K562 (cell line): ENCODE data around the gene SLC37A4. TPM values are rescaled to one million over a fixed set of nuclear protein-coding genes. Genes with fewer than 3 reads are reported as not detected.
A peak's percentile ranks its signal among the peaks of the same experiment; 100 is the strongest.

Experiments used
- GABPB1 ChIP-seq: sonication (generic); formaldehyde crosslinking; IDR thresholded peaks from 2 replicates; pipeline ENCODE4 v1.8.0; 2022; ENCODE audit warnings: mild to moderate bottlenecking, missing genetic modification reagents
- MCM7 ChIP-seq, 2 experiments: fragments of 450-650 bp; IDR thresholded peaks; 2 replicates each; pipeline ENCODE4 v1.6.1; 2016 to 2018
- MEIS2 ChIP-seq: fragments of 450-650 bp; IDR thresholded peaks from 2 replicates; pipeline ENCODE4 v1.6.1; 2014; ENCODE audit warnings: mild to moderate bottlenecking; ENCODE audit not compliant: partially characterized antibody
- NCOA2 ChIP-seq, 2 experiments: fragments of 450-650 bp; IDR thresholded peaks; 2 replicates each; pipeline ENCODE4 v1.6.1; 2018; ENCODE audit warnings: mild to moderate bottlenecking in 2 of 2, moderate library complexity in 1 of 2; ENCODE audit not compliant: partially characterized antibody in 2 of 2
- SLC30A9 ChIP-seq: fragments of 250-450 bp; sonication (Bioruptor Pico); IDR thresholded peaks from 2 replicates; pipeline ENCODE4 v1.8.0; 2022; ENCODE audit warnings: mild to moderate bottlenecking, moderate library complexity
- TAF1 ChIP-seq: IDR thresholded peaks from 2 replicates; pipeline ENCODE4 v1.6.1; 2011; ENCODE audit warnings: mild to moderate bottlenecking, low read length, moderate library complexity; ENCODE audit not compliant: insufficient read depth, control insufficient read depth, severe bottlenecking; ENCODE audit errors: extremely low read depth
- ZNF431 ChIP-seq: sonication (generic); formaldehyde crosslinking; IDR thresholded peaks from 2 replicates; pipeline ENCODE4 v1.8.0; 2022; ENCODE audit warnings: mild to moderate bottlenecking, missing genetic modification reagents
- polyA plus RNA-seq, 8 experiments: library from polyadenylated mRNA; depleted of rRNA in 4 of 8; stranded (reverse) in 5 of 8; unstranded in 3 of 8; fragments of >200 nt; fragmentation: Nextera tagmentation in 2 of 8; fragmentation: Illumina TruSeq in 1 of 8; extraction: Ambion mirVana in 2 of 8; extraction: Trizol in 1 of 8; gene quantifications; 2 replicates each; pipeline versions ENCODE4 v1.2.1 to v1.2.3, GENCODE V29; 2011 to 2014; ENCODE audit warnings: inconsistent platforms in 1 of 8, missing spikeins in 1 of 8
- total RNA-seq, 7 experiments: library from RNA; depleted of rRNA in 6 of 7; stranded (reverse); fragments of >200 nt in 6 of 7; fragmentation: Illumina TruSeq in 2 of 7; extraction: Trizol in 2 of 7; gene quantifications; 2 replicates each; pipeline versions ENCODE4 v1.2.1 to v1.2.3, GENCODE V29; 2011 to 2021; ENCODE audit warnings: low replicate concordance in 1 of 7
- TF ChIP-seq, protein P1 (sequence below): fragments of 200-600 bp; sonication (generic); IDR thresholded peaks from one replicate; pipeline ENCODE4 v1.6.1; 2012; ENCODE audit warnings: mild to moderate bottlenecking, low read depth, low read length, inconsistent platforms
- TF ChIP-seq, protein P2 (sequence below): fragments of 250-450 bp; sonication (Bioruptor Pico); IDR thresholded peaks from 2 replicates; pipeline ENCODE4 v1.5.0; 2021
- TF ChIP-seq, protein P3 (sequence below): IDR thresholded peaks from 2 replicates; pipeline ENCODE4 v1.6.1; 2014; ENCODE audit warnings: antibody characterized with exemption
- TF ChIP-seq, protein P4 (sequence below): fragments of 450-650 bp; IDR thresholded peaks from 2 replicates; pipeline ENCODE4 v1.6.1; 2016; ENCODE audit warnings: low read depth, mild to moderate bottlenecking, moderate library complexity

The SLC37A4 gene
- total and polyA plus RNA-seq, 9 of the 15 experiments (the other 6 are each of a cell fraction or from before 2014, with no cell fraction given): 24.7 to 73.9 (median 40.7) TPM

DNA sequence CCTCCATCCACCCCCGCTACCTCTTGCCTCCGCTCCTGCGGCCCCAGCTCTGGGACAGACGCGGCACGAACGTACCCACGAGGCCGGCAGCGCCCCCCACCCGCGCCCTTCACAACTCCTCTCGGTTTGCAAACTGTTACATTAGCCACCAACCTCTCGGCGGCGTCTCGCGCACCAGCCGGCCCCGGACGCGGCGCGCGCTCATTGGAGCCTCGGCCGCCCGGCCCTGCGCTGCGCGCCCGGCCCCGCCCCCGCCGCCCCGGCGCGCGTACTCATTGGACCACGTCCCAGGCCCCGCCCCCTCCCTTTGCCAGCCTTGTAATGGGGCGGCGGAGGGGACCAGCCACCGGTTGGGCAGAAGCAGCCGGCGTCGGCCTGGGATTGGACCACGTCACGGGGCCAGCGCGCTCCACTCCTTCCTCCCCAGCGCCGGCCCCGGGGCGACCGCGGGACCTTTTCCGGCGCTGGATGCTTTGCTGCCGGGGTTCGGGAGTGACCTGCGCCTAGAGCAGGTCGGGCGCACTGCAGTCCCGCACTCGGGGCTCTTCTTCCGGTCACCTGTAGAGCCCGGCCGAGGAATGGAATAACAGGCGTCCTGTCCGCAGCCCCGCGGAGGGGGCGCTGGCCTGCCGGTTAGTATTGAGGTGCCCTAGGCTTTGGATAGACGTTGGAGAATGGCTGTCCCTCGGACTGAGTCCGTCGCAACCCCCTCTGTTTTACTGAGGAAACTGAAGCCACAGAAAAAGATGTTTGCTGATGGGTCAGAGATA is 26.5 kb upstream of the SLC37A4 start, which contains the start of gene HYOU1 (continued):
- TF ChIP-seq, protein P1, sequence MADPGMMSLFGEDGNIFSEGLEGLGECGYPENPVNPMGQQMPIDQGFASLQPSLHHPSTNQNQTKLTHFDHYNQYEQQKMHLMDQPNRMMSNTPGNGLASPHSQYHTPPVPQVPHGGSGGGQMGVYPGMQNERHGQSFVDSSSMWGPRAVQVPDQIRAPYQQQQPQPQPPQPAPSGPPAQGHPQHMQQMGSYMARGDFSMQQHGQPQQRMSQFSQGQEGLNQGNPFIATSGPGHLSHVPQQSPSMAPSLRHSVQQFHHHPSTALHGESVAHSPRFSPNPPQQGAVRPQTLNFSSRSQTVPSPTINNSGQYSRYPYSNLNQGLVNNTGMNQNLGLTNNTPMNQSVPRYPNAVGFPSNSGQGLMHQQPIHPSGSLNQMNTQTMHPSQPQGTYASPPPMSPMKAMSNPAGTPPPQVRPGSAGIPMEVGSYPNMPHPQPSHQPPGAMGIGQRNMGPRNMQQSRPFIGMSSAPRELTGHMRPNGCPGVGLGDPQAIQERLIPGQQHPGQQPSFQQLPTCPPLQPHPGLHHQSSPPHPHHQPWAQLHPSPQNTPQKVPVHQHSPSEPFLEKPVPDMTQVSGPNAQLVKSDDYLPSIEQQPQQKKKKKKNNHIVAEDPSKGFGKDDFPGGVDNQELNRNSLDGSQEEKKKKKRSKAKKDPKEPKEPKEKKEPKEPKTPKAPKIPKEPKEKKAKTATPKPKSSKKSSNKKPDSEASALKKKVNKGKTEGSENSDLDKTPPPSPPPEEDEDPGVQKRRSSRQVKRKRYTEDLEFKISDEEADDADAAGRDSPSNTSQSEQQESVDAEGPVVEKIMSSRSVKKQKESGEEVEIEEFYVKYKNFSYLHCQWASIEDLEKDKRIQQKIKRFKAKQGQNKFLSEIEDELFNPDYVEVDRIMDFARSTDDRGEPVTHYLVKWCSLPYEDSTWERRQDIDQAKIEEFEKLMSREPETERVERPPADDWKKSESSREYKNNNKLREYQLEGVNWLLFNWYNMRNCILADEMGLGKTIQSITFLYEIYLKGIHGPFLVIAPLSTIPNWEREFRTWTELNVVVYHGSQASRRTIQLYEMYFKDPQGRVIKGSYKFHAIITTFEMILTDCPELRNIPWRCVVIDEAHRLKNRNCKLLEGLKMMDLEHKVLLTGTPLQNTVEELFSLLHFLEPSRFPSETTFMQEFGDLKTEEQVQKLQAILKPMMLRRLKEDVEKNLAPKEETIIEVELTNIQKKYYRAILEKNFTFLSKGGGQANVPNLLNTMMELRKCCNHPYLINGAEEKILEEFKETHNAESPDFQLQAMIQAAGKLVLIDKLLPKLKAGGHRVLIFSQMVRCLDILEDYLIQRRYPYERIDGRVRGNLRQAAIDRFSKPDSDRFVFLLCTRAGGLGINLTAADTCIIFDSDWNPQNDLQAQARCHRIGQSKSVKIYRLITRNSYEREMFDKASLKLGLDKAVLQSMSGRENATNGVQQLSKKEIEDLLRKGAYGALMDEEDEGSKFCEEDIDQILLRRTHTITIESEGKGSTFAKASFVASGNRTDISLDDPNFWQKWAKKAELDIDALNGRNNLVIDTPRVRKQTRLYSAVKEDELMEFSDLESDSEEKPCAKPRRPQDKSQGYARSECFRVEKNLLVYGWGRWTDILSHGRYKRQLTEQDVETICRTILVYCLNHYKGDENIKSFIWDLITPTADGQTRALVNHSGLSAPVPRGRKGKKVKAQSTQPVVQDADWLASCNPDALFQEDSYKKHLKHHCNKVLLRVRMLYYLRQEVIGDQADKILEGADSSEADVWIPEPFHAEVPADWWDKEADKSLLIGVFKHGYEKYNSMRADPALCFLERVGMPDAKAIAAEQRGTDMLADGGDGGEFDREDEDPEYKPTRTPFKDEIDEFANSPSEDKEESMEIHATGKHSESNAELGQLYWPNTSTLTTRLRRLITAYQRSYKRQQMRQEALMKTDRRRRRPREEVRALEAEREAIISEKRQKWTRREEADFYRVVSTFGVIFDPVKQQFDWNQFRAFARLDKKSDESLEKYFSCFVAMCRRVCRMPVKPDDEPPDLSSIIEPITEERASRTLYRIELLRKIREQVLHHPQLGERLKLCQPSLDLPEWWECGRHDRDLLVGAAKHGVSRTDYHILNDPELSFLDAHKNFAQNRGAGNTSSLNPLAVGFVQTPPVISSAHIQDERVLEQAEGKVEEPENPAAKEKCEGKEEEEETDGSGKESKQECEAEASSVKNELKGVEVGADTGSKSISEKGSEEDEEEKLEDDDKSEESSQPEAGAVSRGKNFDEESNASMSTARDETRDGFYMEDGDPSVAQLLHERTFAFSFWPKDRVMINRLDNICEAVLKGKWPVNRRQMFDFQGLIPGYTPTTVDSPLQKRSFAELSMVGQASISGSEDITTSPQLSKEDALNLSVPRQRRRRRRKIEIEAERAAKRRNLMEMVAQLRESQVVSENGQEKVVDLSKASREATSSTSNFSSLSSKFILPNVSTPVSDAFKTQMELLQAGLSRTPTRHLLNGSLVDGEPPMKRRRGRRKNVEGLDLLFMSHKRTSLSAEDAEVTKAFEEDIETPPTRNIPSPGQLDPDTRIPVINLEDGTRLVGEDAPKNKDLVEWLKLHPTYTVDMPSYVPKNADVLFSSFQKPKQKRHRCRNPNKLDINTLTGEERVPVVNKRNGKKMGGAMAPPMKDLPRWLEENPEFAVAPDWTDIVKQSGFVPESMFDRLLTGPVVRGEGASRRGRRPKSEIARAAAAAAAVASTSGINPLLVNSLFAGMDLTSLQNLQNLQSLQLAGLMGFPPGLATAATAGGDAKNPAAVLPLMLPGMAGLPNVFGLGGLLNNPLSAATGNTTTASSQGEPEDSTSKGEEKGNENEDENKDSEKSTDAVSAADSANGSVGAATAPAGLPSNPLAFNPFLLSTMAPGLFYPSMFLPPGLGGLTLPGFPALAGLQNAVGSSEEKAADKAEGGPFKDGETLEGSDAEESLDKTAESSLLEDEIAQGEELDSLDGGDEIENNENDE: no peak
- TF ChIP-seq, protein P2, sequence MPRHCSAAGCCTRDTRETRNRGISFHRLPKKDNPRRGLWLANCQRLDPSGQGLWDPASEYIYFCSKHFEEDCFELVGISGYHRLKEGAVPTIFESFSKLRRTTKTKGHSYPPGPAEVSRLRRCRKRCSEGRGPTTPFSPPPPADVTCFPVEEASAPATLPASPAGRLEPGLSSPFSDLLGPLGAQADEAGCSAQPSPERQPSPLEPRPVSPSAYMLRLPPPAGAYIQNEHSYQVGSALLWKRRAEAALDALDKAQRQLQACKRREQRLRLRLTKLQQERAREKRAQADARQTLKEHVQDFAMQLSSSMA (CRISPR knock-in tag): no peak
- TF ChIP-seq NCOA2 (IDR thresholded peaks at IDR 0.05; ENCODE audit: partially characterized antibody in 2 of 2) (no peak), MCM7 (IDR thresholded peaks at IDR 0.05) (no peak), ZNF431 (CRISPR knock-in tag) (no peak; the same call in 1 of the 2 replicates), MEIS2 (no peak), TAF1 (peak; percentile 72), GABPB1 (peak; percentile 88), SLC30A9 (no peak)
- TF ChIP-seq, protein P3, sequence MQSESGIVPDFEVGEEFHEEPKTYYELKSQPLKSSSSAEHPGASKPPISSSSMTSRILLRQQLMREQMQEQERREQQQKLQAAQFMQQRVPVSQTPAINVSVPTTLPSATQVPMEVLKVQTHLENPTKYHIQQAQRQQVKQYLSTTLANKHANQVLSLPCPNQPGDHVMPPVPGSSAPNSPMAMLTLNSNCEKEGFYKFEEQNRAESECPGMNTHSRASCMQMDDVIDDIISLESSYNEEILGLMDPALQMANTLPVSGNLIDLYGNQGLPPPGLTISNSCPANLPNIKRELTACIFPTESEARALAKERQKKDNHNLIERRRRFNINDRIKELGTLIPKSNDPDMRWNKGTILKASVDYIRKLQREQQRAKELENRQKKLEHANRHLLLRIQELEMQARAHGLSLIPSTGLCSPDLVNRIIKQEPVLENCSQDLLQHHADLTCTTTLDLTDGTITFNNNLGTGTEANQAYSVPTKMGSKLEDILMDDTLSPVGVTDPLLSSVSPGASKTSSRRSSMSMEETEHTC: no peak
- TF ChIP-seq, protein P4, sequence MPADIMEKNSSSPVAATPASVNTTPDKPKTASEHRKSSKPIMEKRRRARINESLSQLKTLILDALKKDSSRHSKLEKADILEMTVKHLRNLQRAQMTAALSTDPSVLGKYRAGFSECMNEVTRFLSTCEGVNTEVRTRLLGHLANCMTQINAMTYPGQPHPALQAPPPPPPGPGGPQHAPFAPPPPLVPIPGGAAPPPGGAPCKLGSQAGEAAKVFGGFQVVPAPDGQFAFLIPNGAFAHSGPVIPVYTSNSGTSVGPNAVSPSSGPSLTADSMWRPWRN: no peak
